Endothelial cell of umbilical vein (primary cell): ENCODE measurements around the gene OR2AG1. TPM values are rescaled to one million over a fixed set of nuclear protein-coding genes. Genes with fewer than 3 reads are reported as not detected.

ENCODE experiments used
- BruUV-seq: library from RNA; stranded (reverse); fragments of 400-500 nt; replicated peaks from 2 replicates; lab custom pipeline; 2021; lab: Mats Ljungman, UMichigan
- CTCF ChIA-PET: fragments of 300-600, 350-600 bp; sonication (Branson Sonifier 250); formaldehyde crosslinking; loops from one replicate; lab custom pipeline; 2021; ENCODE audit warnings: antibody characterized with exemption, inconsistent platforms; lab: Charles Lee
- POLR2A ChIA-PET: fragments of 300-600, 350-600 bp; sonication (Branson Sonifier 250); formaldehyde crosslinking; loops from one replicate; lab custom pipeline; 2021; ENCODE audit warnings: antibody characterized with exemption, inconsistent platforms; lab: Charles Lee
- DNase-seq: peaks from one replicate; pipeline ENCODE4 v3.0.0-alpha.2; 2011; ENCODE audit warnings: low read depth, low spot score
- FAIRE-seq: peaks from 2 replicates; lab custom pipeline; 2011; peaks lifted over from hg19 to GRCh38; lab: Jason Lieb, UNC
- H2AFZ ChIP-seq: 2 replicates; pipeline ENCODE4 v1.6.0; 2012; ENCODE audit warnings: low read depth, low read length, control low read depth, inconsistent platforms
- H3K27ac ChIP-seq: 2 replicates; pipeline ENCODE4 v1.5.1; 2011; ENCODE audit warnings: low read depth, mild to moderate bottlenecking, control low read depth, low read length, moderate library complexity; ENCODE audit not compliant: insufficient read depth
- H3K27me3 ChIP-seq, 2 experiments: 2 replicates each; pipeline versions ENCODE4 v1.6.0 to v1.6.1; 2011; ENCODE audit warnings: low read length in 2 of 2, mixed read lengths in 1 of 2; ENCODE audit not compliant: control insufficient read depth in 2 of 2, insufficient read depth in 2 of 2
- H3K36me3 ChIP-seq, 2 experiments: 2 replicates in 1 of 2; 3 replicates in 1 of 2; pipeline ENCODE4 v1.5.1; 2011; ENCODE audit warnings: low read length in 2 of 2, mild to moderate bottlenecking in 1 of 2, moderate library complexity in 1 of 2; ENCODE audit not compliant: control insufficient read depth in 2 of 2, insufficient read depth in 2 of 2; ENCODE audit errors: extremely low read depth in 1 of 2
- H3K4me1 ChIP-seq: 3 replicates; pipeline ENCODE4 v1.5.1; 2011; ENCODE audit warnings: mild to moderate bottlenecking, low read length; ENCODE audit not compliant: control insufficient read depth, insufficient read depth; ENCODE audit errors: extremely low read depth
- H3K4me2 ChIP-seq: 2 replicates; pipeline ENCODE4 v1.6.1; 2011; ENCODE audit warnings: low read length, control low read depth, mixed read lengths; ENCODE audit not compliant: insufficient read depth
- H3K4me3 ChIP-seq, 3 experiments: fragments of 200-600 bp in 1 of 3; sonication (generic), shearing (Covaris generic) in 1 of 3; replicated peaks in 1 of 3; 2 replicates each; pipeline ENCODE4 v1.5.1; 2011 to 2016; ENCODE audit warnings: control low read depth in 3 of 3, low read length in 3 of 3, mild to moderate bottlenecking in 2 of 3, inconsistent platforms in 1 of 3, low read depth in 1 of 3, moderate library complexity in 1 of 3; ENCODE audit not compliant: insufficient read depth in 1 of 3
- H3K79me2 ChIP-seq: 2 replicates; pipeline ENCODE4 v1.6.0; 2012; ENCODE audit warnings: low read length, inconsistent platforms; ENCODE audit not compliant: control insufficient read depth, insufficient read depth
- H3K9ac ChIP-seq: replicated peaks from 2 replicates; pipeline ENCODE3; 2011; ENCODE audit warnings: low read length, control low read depth; ENCODE audit not compliant: insufficient read depth; ENCODE audit errors: extremely low read depth
- H3K9me1 ChIP-seq: replicated peaks from 3 replicates; pipeline ENCODE4 v1.6.0; 2011; ENCODE audit warnings: mild to moderate bottlenecking, low read length; ENCODE audit not compliant: control insufficient read depth, insufficient read depth; ENCODE audit errors: extremely low read depth
- H3K9me3 ChIP-seq: replicated peaks from 2 replicates; pipeline ENCODE4 v1.5.1; 2012; ENCODE audit warnings: low read length, inconsistent platforms; ENCODE audit not compliant: control insufficient read depth, insufficient read depth
- H4K20me1 ChIP-seq: replicated peaks from 2 replicates; pipeline ENCODE3; 2011; ENCODE audit warnings: mild to moderate bottlenecking, low read length; ENCODE audit not compliant: control insufficient read depth, insufficient read depth; ENCODE audit errors: extremely low read depth
- CTCF ChIP-seq, 2 donors: IDR thresholded peaks; 1 replicate in 1 of 2; 2 replicates in 1 of 2; pipeline ENCODE4 v1.5.1; 2011; ENCODE audit warnings: low read length in 2 of 2, mild to moderate bottlenecking in 2 of 2, moderate library complexity in 2 of 2, control low read depth in 1 of 2, inconsistent platforms in 1 of 2, low read depth in 1 of 2; ENCODE audit not compliant: insufficient read depth in 1 of 2; ENCODE audit errors: extremely low read depth in 1 of 2
- EZH2 ChIP-seq: IDR thresholded peaks from 2 replicates; pipeline ENCODE4 v1.6.1; 2012; ENCODE audit warnings: borderline replicate concordance, low read depth, mild to moderate bottlenecking, moderate library complexity, low read length, inconsistent platforms; ENCODE audit not compliant: severe bottlenecking
- FOS ChIP-seq: IDR thresholded peaks from 2 replicates; pipeline ENCODE4 v1.6.1; 2011; ENCODE audit warnings: mild to moderate bottlenecking, low read length, moderate library complexity, borderline replicate concordance; ENCODE audit not compliant: insufficient read depth
- GATA2 ChIP-seq: IDR thresholded peaks from 2 replicates; pipeline ENCODE4 v1.7.0; 2011; ENCODE audit warnings: low read depth, mild to moderate bottlenecking, moderate library complexity, mixed read lengths, low read length; ENCODE audit not compliant: insufficient read length, insufficient read depth
- JUN ChIP-seq: IDR thresholded peaks from 2 replicates; pipeline ENCODE4 v1.6.1; 2011; ENCODE audit warnings: borderline replicate concordance, low read depth; ENCODE audit not compliant: insufficient read length, insufficient read depth
- MAX ChIP-seq: IDR thresholded peaks from 2 replicates; pipeline ENCODE4 v1.6.1; 2011; ENCODE audit not compliant: insufficient read depth, insufficient read length
- MYC ChIP-seq: IDR thresholded peaks from one replicate; pipeline ENCODE4 v1.6.1; 2011; ENCODE audit warnings: mild to moderate bottlenecking, low read depth, low read length
- POLR2A ChIP-seq: IDR thresholded peaks from 2 replicates; pipeline ENCODE4 v1.6.1; 2012; ENCODE audit warnings: low read depth, mild to moderate bottlenecking, control low read depth, low read length
- POLR2AphosphoS5 ChIP-seq: IDR thresholded peaks from 2 replicates; pipeline ENCODE4 v1.6.1; 2012; ENCODE audit warnings: low read depth, mild to moderate bottlenecking, control low read depth, low read length, moderate library complexity; ENCODE audit not compliant: insufficient read depth
- dilution Hi-C: fragments of 300-500 bp; cut with MboI; formaldehyde crosslinking; loops from one replicate; pipeline ENCODE4 v1.15.0; 2019; ENCODE audit warnings: low sequenced_read_pairs; ENCODE audit not compliant: extremely low pct_ligation_motif_present
- intact Hi-C: fragments of 100-400 bp; cut with micrococcal nuclease; formaldehyde crosslinking; loops from one replicate; pipeline ENCODE4 v1.10.0; 2022
- polyA plus RNA-seq, 4 experiments: library from polyadenylated mRNA; depleted of rRNA in 3 of 4; stranded (reverse) in 3 of 4; unstranded in 1 of 4; fragments of >200 nt; gene quantifications; 2 replicates each; pipeline versions ENCODE4 v1.2.1 to v1.2.3, GENCODE V29; 2011 to 2012; ENCODE audit warnings: missing spikeins in 1 of 4
- total RNA-seq: library from RNA; stranded (reverse); gene quantifications from 2 replicates; pipeline ENCODE4 v1.2.3, GENCODE V29; 2021

The OR2AG1 gene
- total and polyA plus RNA-seq, 2 donors (not counting 3 experiments of a cell fraction or from before 2014, with no cell fraction given): not detected

GRCh38 chr11:6746626-6747025 lies 36.2 kb upstream of the OR2AG1 start:
- BruUV-seq: no TSS peak
- no peaks in the 10 kb centered on the region for H3K36me3 ChIP-seq
- ChIA-PET CTCF (interaction anchor here (1.1 to 17.3 kb wide), 8 partner anchors 7 to 79 kb away, joined by 3 to 391 read pairs (median 5); no protein-coding TSS in a partner anchor), POLR2A (no interaction called here)
- H3K9me3 ChIP-seq: no peaks in the 10 kb centered on the region
- intact Hi-C loops: no loop called here
- H3K27ac ChIP-seq: peak overlapping the region; percentile 40
- FAIRE-seq (no peak), DNase-seq (no peak)
- H3K9ac ChIP-seq: no peak overlapping the region
- H3K4me2 ChIP-seq: peak overlapping the region; percentile 98
- TF ChIP-seq CTCF (IDR thresholded peaks at IDR 0.05; ENCODE audit: extremely low read depth in 1 of 2, insufficient read depth in 1 of 2, low read depth in 1 of 2, low read length in 2 of 2) (no peak), POLR2A (no peak), EZH2 (no peak), MAX (no peak), JUN (no peak), GATA2 (no peak), POLR2AphosphoS5 (no peak), FOS (no peak), MYC (no peak)
- H3K9me1 ChIP-seq: no peaks in the 10 kb centered on the region
- no peaks in the 10 kb centered on the region for H3K79me2 ChIP-seq
- H3K27me3 ChIP-seq: peaks cover 2 to 4% of the 10 kb centered on the region in 2 experiments
- H4K20me1 ChIP-seq: no peaks in the 10 kb centered on the region
- H3K4me1 ChIP-seq: peaks cover 14% of the 10 kb centered on the region
- peak overlapping the region in 1 of 3 experiments; percentile 70 for H3K4me3 ChIP-seq
- dilution Hi-C loops: no loop called here
- peak overlapping the region; percentile 91 for H2AFZ ChIP-seq
